HepG2 (cell line): ENCODE data around the gene WNT5B. TPM values are rescaled to one million over a fixed set of nuclear protein-coding genes. Genes with fewer than 3 reads are reported as not detected.

Experiments used
- AHR ChIP-seq: IDR thresholded peaks from 2 replicates; pipeline ENCODE4 v1.6.1; 2018; ENCODE audit warnings: missing genetic modification reagents, missing compliant biosample characterization
- BRF2 ChIP-seq: sonication (generic); formaldehyde crosslinking; IDR thresholded peaks from 2 replicates; pipeline ENCODE4 v1.8.1; 2022; ENCODE audit warnings: mild to moderate bottlenecking, missing genetic modification reagents
- CCAR2 ChIP-seq: fragments of 200-400 bp; formaldehyde crosslinking; optimal IDR thresholded peaks from 2 replicates; pipeline ENCODE3; 2018; ENCODE audit warnings: low read depth, mild to moderate bottlenecking, low read length, moderate library complexity
- CEBPZ ChIP-seq: IDR thresholded peaks from 2 replicates; pipeline ENCODE4 v1.6.1; 2012; ENCODE audit warnings: low read length, improper control_type of control experiment
- DBP ChIP-seq: sonication (generic); formaldehyde crosslinking; IDR thresholded peaks from 2 replicates; pipeline ENCODE4 v1.4.0; 2020; ENCODE audit warnings: missing genetic modification reagents; ENCODE audit errors: not compliant biosample characterization
- E2F1 ChIP-seq: sonication (generic); formaldehyde crosslinking; IDR thresholded peaks from 2 replicates; pipeline ENCODE4 v1.5.0; 2020; ENCODE audit warnings: missing genetic modification reagents
- HNRNPUL1 ChIP-seq: fragments of 200-400 bp; formaldehyde crosslinking; IDR thresholded peaks from 2 replicates; pipeline ENCODE4 v1.6.1; 2017; ENCODE audit warnings: low read depth, mild to moderate bottlenecking, low read length, moderate library complexity
- NFE2 ChIP-seq: sonication (generic); formaldehyde crosslinking; IDR thresholded peaks from 2 replicates; pipeline ENCODE4 v1.4.0; 2020; ENCODE audit warnings: missing genetic modification reagents
- NR2C2 ChIP-seq: sonication (generic); formaldehyde crosslinking; IDR thresholded peaks from 2 replicates; pipeline ENCODE4 v1.4.0; 2020; ENCODE audit warnings: missing genetic modification reagents, mild to moderate bottlenecking, moderate library complexity, borderline replicate concordance
- NR2F2 ChIP-seq: IDR thresholded peaks from 2 replicates; pipeline ENCODE4 v1.6.1; 2012; ENCODE audit warnings: low read depth, inconsistent platforms, borderline replicate concordance
- SP140L ChIP-seq: sonication (generic); formaldehyde crosslinking; IDR thresholded peaks from 2 replicates; pipeline ENCODE4 v1.4.0; 2020; ENCODE audit warnings: missing genetic modification reagents, borderline replicate concordance
- SPEN ChIP-seq: sonication (generic); formaldehyde crosslinking; IDR thresholded peaks from 2 replicates; pipeline ENCODE4 v1.5.1; 2020; ENCODE audit warnings: low read depth, mild to moderate bottlenecking, missing genetic modification reagents
- WIZ ChIP-seq: sonication (generic); formaldehyde crosslinking; IDR thresholded peaks from 2 replicates; pipeline ENCODE4 v1.5.1; 2020; ENCODE audit warnings: mild to moderate bottlenecking, missing genetic modification reagents
- ZBTB34 ChIP-seq: sonication (generic); formaldehyde crosslinking; IDR thresholded peaks from 2 replicates; pipeline ENCODE4 v1.8.0; 2022; ENCODE audit warnings: mild to moderate bottlenecking, missing genetic modification reagents
- ZMYM4 ChIP-seq: sonication (generic); formaldehyde crosslinking; IDR thresholded peaks from 2 replicates; pipeline ENCODE4 v1.8.1; 2023; ENCODE audit warnings: mild to moderate bottlenecking, missing genetic modification reagents
- ZNF17 ChIP-seq: sonication (generic); formaldehyde crosslinking; IDR thresholded peaks from 2 replicates; pipeline ENCODE4 v1.5.0; 2020; ENCODE audit warnings: mild to moderate bottlenecking, missing genetic modification reagents
- ZNF282 ChIP-seq: fragments of 450-650 bp; IDR thresholded peaks from 2 replicates; pipeline ENCODE4 v1.6.1; 2018; ENCODE audit not compliant: partially characterized antibody
- ZNF547 ChIP-seq: sonication (generic); formaldehyde crosslinking; IDR thresholded peaks from 2 replicates; pipeline ENCODE4 v1.5.1; 2020; ENCODE audit warnings: mild to moderate bottlenecking, missing genetic modification reagents
- ZNF781 ChIP-seq: sonication (generic); formaldehyde crosslinking; IDR thresholded peaks from 2 replicates; pipeline ENCODE4 v1.5.1; 2020; ENCODE audit warnings: borderline replicate concordance, mild to moderate bottlenecking, missing genetic modification reagents; ENCODE audit errors: not compliant biosample characterization
- ZNF879 ChIP-seq: sonication (generic); formaldehyde crosslinking; IDR thresholded peaks from 2 replicates; pipeline ENCODE4 v1.8.1; 2023; ENCODE audit warnings: missing genetic modification reagents
- polyA plus RNA-seq, 8 experiments: library from polyadenylated mRNA; depleted of rRNA in 3 of 8; stranded (reverse) in 7 of 8; unstranded in 1 of 8; fragments of >200 nt; fragmentation: Illumina TruSeq in 4 of 8; extraction: Trizol in 4 of 8; gene quantifications; 2 replicates each; pipeline versions ENCODE4 v1.2.1 to v1.2.3, GENCODE V29; 2011 to 2016; ENCODE audit warnings: low read depth in 4 of 8, missing spikeins in 1 of 8, mixed read lengths in 1 of 8; ENCODE audit not compliant: insufficient read depth in 1 of 8
- total RNA-seq, 5 experiments: library from RNA; depleted of rRNA; stranded (reverse); fragments of >200 nt; fragmentation: Illumina TruSeq; extraction: Trizol; gene quantifications; 2 replicates each; pipeline ENCODE4 v1.2.3, GENCODE V29; 2016; ENCODE audit warnings: low read depth in 1 of 5

WNT5B gene
- total and polyA plus RNA-seq, 2 of the 13 experiments (the other 11 are each of a cell fraction or from before 2014, with no cell fraction given), result 0.04 TPM; not detected in 1

GRCh38 chr12:1660304-1661187 is 31.5 kb downstream of the WNT5B start (continued):
- TF ChIP-seq E2F1 (CRISPR knock-in tag), result no peak
- TF ChIP-seq ZNF879 (CRISPR knock-in tag), result no peak
- TF ChIP-seq DBP (CRISPR knock-in tag), result no peak
- TF ChIP-seq ZNF282, result no peak
- TF ChIP-seq NFE2 (CRISPR knock-in tag), result no peak
- no peak for TF ChIP-seq ZNF781 (CRISPR knock-in tag)
- TF ChIP-seq ZMYM4 (CRISPR knock-in tag), result no peak
- no peak for TF ChIP-seq HNRNPUL1
- no peak for TF ChIP-seq SP140L (CRISPR knock-in tag)
- TF ChIP-seq WIZ (CRISPR knock-in tag), result no peak
- TF ChIP-seq SPEN (CRISPR knock-in tag), result no peak
- no peak for TF ChIP-seq ZNF547 (CRISPR knock-in tag)
- TF ChIP-seq CEBPZ, result no peak
- TF ChIP-seq NR2C2, result peak; percentile 65; the same call in 1 of the 2 replicates
- no peak for TF ChIP-seq ZNF17 (CRISPR knock-in tag)
- TF ChIP-seq BRF2 (CRISPR knock-in tag), result no peak
- TF ChIP-seq CCAR2, result no peak
- no peak for TF ChIP-seq ZBTB34 (CRISPR knock-in tag)
- no peak for TF ChIP-seq AHR (CRISPR knock-in tag)
- no peak for TF ChIP-seq NR2F2
